ENCODE data around the gene POLD1.

POLD1 gene

DNA sequence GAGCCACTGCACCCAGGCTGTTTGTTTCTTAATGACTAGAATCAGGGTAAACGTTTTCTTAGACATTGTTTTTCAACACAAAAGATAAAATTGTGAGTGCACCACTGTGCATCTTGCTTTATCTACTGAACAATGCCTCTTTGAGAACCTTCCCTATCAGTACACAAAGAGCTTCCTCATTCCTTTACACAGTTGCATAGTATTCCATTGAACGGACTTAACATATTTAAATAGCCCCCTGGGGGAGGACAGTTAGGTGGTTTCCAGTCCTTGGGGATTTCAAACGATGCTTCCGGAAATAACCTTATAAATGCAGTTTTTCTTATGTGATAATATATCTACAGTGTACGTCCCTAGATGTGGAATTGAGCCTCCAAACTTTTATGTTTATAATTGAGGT lies 8.6 kb downstream of the POLD1 start:
- no peak overlapping the region for H3K27ac ChIP-seq

DNA sequence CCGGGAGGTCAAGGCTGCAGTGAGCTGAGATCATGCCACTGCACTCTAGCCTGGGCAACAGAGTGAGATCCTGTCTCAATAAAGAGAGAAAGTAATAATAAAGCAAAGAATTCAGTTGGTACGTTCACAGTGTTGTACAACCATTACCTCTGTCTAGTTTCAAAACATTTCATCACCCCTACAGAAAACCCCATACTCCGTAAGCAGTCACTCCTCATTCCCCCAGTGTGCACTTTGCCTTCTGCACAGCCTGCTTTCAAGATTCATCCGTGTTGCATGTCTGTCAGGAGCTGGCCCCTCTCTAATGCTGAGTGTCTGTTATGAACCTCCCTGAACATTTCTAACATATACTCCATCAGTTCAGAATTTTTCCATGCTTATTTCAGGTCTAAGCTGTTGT lies 9.4 kb downstream of the POLD1 start:
- no peak for TF ChIP-seq ZFX (IDR thresholded peaks at IDR 0.05; ENCODE audit: borderline replicate concordance)
- TF ChIP-seq, protein P1, sequence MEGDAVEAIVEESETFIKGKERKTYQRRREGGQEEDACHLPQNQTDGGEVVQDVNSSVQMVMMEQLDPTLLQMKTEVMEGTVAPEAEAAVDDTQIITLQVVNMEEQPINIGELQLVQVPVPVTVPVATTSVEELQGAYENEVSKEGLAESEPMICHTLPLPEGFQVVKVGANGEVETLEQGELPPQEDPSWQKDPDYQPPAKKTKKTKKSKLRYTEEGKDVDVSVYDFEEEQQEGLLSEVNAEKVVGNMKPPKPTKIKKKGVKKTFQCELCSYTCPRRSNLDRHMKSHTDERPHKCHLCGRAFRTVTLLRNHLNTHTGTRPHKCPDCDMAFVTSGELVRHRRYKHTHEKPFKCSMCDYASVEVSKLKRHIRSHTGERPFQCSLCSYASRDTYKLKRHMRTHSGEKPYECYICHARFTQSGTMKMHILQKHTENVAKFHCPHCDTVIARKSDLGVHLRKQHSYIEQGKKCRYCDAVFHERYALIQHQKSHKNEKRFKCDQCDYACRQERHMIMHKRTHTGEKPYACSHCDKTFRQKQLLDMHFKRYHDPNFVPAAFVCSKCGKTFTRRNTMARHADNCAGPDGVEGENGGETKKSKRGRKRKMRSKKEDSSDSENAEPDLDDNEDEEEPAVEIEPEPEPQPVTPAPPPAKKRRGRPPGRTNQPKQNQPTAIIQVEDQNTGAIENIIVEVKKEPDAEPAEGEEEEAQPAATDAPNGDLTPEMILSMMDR (IDR thresholded peaks at IDR 0.05): no peak
- no peak overlapping the region for H3K27ac ChIP-seq

More for the DNA sequence above, 8.6 kb downstream of the POLD1 start:
- TF ChIP-seq, protein P1 (IDR thresholded peaks at IDR 0.05): no peak
- TF ChIP-seq ZFX (IDR thresholded peaks at IDR 0.05; ENCODE audit: borderline replicate concordance): no peak

DNA sequence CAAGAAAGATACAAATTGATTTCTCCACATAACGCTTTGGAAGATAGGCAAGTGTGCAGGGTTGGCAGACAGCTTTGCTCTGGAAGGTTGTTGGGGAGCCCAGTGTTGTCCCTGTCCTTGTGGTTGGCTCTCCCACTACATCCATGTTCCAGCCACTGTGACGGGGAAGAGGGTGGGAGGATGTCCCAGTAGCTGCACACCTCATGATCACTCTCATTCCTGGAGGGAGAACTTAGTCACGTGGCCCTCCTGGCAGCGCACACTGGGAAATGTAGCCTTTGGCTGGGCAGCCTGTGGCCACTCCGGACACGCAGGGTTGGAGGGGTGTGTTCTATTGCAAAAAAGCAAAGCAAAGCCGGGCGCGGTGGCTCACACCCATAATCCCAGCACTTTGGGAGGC lies 9.9 kb downstream of the POLD1 start:
- TF ChIP-seq, protein P1 (IDR thresholded peaks at IDR 0.05): no peak
- TF ChIP-seq ZFX (IDR thresholded peaks at IDR 0.05; ENCODE audit: borderline replicate concordance): no peak
- no peak overlapping the region for H3K27ac ChIP-seq

GRCh38 chr19:50398675-50399367 lies 14.7 kb downstream of the POLD1 start:
- TF ChIP-seq, protein P1 (IDR thresholded peaks at IDR 0.05): no peak
- TF ChIP-seq ZFX (IDR thresholded peaks at IDR 0.05; ENCODE audit: borderline replicate concordance): no peak
- H3K27ac ChIP-seq: no peak overlapping the region

DNA sequence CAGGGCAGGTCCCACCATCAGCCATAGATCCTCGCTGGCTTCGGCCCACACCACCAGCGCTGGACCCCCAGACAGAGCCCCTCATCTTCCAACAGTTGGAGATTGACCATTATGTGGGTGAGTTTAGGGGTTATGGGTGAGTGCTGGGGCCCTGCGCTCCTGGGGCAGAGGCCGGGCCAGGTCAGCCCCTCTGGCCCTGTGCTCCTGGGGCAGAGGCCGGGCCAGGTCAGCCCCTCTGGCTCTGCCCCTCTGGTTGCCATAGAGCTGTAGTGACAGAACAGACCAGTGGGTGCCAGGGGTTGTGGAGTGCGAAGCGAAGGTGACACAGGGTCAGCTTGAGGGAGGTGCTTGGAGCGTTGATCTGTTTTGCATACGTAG lies 15.2 kb downstream of the POLD1 start:
- no peak overlapping the region for H3K27ac ChIP-seq

GRCh38 chr19:50401605-50402450 lies 17.7 kb downstream of the POLD1 start:
- H3K27ac ChIP-seq: no peak overlapping the region
- TF ChIP-seq ZFX (IDR thresholded peaks at IDR 0.05; ENCODE audit: borderline replicate concordance): no peak
- TF ChIP-seq, protein P1 (IDR thresholded peaks at IDR 0.05): no peak

More for the DNA sequence above, 15.2 kb downstream of the POLD1 start:
- TF ChIP-seq, protein P1 (IDR thresholded peaks at IDR 0.05): no peak
- TF ChIP-seq ZFX (IDR thresholded peaks at IDR 0.05; ENCODE audit: borderline replicate concordance): no peak
